ENCODE measurements around the gene DENND4A.
"Not testable (repeated sequence)": the region's sequence is repeated elsewhere in the genome, so short reads cannot be mapped to it uniquely, and the experiment has no call there.

DENND4A gene

GRCh38 chr15:65812916-65813315, 20.8 kb upstream of the DENND4A start:
- TF ChIP-seq, protein P1, sequence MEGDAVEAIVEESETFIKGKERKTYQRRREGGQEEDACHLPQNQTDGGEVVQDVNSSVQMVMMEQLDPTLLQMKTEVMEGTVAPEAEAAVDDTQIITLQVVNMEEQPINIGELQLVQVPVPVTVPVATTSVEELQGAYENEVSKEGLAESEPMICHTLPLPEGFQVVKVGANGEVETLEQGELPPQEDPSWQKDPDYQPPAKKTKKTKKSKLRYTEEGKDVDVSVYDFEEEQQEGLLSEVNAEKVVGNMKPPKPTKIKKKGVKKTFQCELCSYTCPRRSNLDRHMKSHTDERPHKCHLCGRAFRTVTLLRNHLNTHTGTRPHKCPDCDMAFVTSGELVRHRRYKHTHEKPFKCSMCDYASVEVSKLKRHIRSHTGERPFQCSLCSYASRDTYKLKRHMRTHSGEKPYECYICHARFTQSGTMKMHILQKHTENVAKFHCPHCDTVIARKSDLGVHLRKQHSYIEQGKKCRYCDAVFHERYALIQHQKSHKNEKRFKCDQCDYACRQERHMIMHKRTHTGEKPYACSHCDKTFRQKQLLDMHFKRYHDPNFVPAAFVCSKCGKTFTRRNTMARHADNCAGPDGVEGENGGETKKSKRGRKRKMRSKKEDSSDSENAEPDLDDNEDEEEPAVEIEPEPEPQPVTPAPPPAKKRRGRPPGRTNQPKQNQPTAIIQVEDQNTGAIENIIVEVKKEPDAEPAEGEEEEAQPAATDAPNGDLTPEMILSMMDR (IDR thresholded peaks at IDR 0.05; ENCODE audit: low read depth, low read length), result no peak
- Histone ChIP-seq H3K36me3 (no peaks in the 10 kb centered on the region), H3K4me3 (ENCODE audit: low read depth, low read length) (no peak overlapping the region), H3K9me3 (ENCODE audit: severe bottlenecking) (no peaks in the 10 kb centered on the region), H3K27me3 (ENCODE audit: insufficient read depth, low read depth, severe bottlenecking) (no peaks in the 10 kb centered on the region), H3K27ac (no peak overlapping the region)
- DNase-seq, result no peak

DNA sequence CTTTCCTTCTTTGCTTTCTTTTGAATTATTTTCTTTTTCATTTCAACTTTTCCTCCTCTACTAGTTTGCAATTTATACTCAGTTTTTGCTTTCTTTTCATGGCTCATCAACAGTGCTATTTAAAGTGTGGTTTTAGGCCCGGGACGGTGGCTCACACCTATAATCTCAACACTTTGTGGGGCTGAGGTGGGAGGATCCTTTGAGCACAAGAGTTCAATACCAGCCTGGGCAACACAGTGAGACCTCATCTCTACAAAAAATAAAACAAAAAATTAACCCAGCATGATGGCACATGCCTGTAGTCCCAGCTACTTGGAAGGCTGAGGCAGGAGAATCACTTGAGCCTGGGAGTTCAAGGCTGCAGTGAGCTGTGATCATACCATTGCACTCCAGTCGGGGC, 20.4 kb upstream of the DENND4A start:
- H3K27me3 ChIP-seq (ENCODE audit: insufficient read depth, low read depth, severe bottlenecking), result no peaks in the 10 kb centered on the region
- H3K4me3 ChIP-seq (ENCODE audit: low read depth, low read length), result no peak overlapping the region
- H3K9me3 ChIP-seq (ENCODE audit: severe bottlenecking), result no peaks in the 10 kb centered on the region
- no peaks in the 10 kb centered on the region for H3K36me3 ChIP-seq
- TF ChIP-seq, protein P1 (IDR thresholded peaks at IDR 0.05; ENCODE audit: low read depth, low read length), result no peak
- H3K27ac ChIP-seq, result no peak overlapping the region
- DNase-seq, result no peak

GRCh38 chr15:65811835-65812234, 19.7 kb upstream of the DENND4A start:
- TF ChIP-seq, protein P1 (IDR thresholded peaks at IDR 0.05; ENCODE audit: low read depth, low read length), result no peak
- no peak overlapping the region for H3K27ac ChIP-seq
- H3K27me3 ChIP-seq (ENCODE audit: insufficient read depth, low read depth, severe bottlenecking), result no peaks in the 10 kb centered on the region
- H3K9me3 ChIP-seq (ENCODE audit: severe bottlenecking), result no peaks in the 10 kb centered on the region
- H3K4me3 ChIP-seq (ENCODE audit: low read depth, low read length), result no peak overlapping the region
- no peak for DNase-seq
- no peaks in the 10 kb centered on the region for H3K36me3 ChIP-seq

DNA sequence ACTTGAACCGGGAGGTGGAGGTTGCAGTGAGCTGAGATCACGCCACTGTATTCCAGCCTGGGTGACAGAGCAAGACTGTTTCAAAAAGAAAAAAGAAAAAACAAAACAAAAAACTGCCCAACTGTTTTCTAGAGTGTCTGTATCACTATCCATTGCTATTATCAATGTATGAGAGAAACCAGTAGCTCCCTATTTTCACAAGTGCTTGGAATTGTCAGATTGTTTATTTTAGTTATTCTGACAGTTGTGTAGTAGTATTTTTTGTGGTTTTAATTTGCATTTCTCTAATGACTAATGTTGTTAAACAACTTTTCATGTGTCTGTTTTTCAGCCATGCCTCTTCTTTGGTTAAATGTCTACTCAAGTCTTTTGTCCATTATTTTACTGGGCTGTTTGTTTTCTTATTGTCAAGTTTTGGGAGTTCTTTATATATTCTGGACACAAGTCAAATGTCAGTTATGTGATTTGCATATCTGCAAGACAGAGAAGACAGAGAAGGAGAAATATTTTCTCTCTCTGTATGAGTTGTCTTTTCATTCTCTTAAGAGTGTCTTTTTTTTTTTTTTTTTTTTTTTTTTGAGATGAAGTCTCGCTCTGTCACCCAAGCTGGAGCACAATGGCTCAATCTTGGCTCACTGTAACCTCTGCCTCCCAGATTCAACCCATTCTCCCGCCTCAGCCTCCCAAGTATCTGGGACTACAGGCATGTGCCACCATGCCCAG, 19.1 kb upstream of the DENND4A start:
- not testable (repeated sequence) for H3K9me3 ChIP-seq (ENCODE audit: severe bottlenecking); H3K27ac ChIP-seq; H3K36me3 ChIP-seq; H3K4me3 ChIP-seq (ENCODE audit: low read depth, low read length); DNase-seq; H3K27me3 ChIP-seq (ENCODE audit: insufficient read depth, low read depth, severe bottlenecking)

DNA sequence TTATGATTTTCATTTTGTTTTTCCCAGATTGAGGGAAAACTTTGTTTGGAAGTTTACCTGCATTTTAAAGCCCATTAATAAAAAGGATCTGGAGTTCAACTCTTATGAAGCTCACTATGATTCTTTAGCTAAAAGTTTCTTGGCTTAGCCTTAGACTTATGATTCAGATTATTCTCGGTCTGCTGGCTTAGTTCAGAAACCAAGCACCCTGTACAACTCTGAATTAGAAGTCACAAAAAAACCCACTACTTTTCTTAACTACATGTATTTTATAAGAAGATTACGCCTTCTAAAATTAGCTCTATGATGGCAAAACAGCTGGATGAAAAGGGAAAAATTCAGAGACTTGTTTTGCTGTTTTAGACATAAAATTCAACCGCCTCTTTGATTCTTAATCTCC, 14.3 kb upstream of the DENND4A start:
- TF ChIP-seq, protein P1 (IDR thresholded peaks at IDR 0.05; ENCODE audit: low read depth, low read length), result no peak
- Histone ChIP-seq H3K9me3 (ENCODE audit: severe bottlenecking) (no peaks in the 10 kb centered on the region), H3K27ac (no peak overlapping the region), H3K36me3 (no peaks in the 10 kb centered on the region), H3K4me3 (ENCODE audit: low read depth, low read length) (no peak overlapping the region), H3K27me3 (ENCODE audit: insufficient read depth, low read depth, severe bottlenecking) (no peaks in the 10 kb centered on the region)
- no peak for DNase-seq

DNA sequence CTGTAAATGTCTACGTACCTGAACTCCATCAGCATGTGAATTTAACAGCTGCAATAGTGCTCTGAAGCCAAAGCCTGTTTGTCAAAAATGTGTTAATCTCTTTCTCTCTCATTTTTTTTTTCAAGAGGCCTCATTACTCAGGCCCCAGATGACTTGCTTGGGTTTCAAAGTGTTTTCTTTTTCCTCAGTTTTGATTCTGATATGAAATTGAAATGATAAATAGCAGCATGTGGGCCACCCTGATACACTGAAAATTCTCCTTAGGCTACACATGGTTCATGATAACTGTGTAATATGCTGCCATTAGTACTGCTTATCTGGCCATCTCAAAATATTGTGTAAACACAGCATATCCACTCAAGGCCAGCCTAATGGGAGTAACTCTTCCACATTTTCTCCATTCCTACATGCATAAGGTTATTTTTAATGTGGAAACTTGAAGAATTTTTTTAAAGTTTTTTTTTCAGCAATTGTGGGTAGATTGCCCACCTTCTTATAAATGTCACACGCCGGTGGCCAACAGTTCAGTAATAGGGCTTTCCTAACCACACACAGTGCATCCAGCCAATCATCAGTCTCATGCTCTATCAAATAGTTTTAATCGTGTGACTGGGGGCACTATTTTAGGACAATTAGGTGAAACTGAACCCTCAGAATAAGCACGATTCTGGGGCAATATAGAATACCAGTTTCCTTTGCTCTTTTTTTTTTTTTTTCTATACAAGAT, 13.1 kb upstream of the DENND4A start:
- Histone ChIP-seq H3K4me3 (ENCODE audit: low read depth, low read length) (no peak overlapping the region), H3K27ac (no peak overlapping the region), H3K36me3 (no peaks in the 10 kb centered on the region), H3K9me3 (ENCODE audit: severe bottlenecking) (no peaks in the 10 kb centered on the region), H3K27me3 (ENCODE audit: insufficient read depth, low read depth, severe bottlenecking) (no peaks in the 10 kb centered on the region)
- TF ChIP-seq, protein P1 (IDR thresholded peaks at IDR 0.05; ENCODE audit: low read depth, low read length), result no peak
- no peak for DNase-seq

All from WERI-Rb-1 (cell line).